HG03175 (cell line): Measurements from ENCODE around the gene POLR3E.
"Not testable (repeated sequence)": the region's sequence is repeated elsewhere in the genome, so short reads cannot be mapped to it uniquely, and the experiment has no call there.

Source experiments
- ATAC-seq: cut with Tn5 transposase; IDR thresholded peaks from one replicate; pipeline ENCODE4 v1.9.1; 2021; ENCODE audit warnings: mild to moderate bottlenecking, moderate library complexity; ENCODE audit not compliant: unreplicated experiment

Gene POLR3E

GRCh38 chr16:22360963-22361659, 63.9 kb downstream of the POLR3E start:
- ATAC-seq = no peak

- no peak for ATAC-seq
Observed at GRCh38 chr16:22364241-22364640, 67.0 kb downstream of the POLR3E start.

- ATAC-seq = no peak
Observed at GRCh38 chr16:22366371-22366770, 69.2 kb downstream of the POLR3E start.

DNA sequence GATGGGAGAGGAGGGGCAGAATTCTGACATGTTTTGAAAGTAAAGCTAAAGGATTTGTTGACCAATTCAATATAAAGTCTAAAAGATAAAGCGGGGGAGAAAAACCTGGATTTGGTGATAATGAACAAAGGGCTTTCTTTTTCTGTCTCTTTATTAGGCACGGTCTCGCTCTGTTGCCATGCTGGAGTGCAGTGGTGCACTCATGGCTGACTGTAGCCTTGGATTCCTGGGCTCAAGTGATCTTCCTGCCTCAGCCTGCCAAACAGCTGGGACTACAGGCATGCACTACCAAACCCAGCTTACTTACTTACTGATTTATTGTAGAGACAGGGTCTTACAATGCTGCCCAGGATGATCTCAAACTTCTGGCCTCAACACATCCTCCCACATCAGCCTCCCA, 69.7 kb downstream of the POLR3E start:
- ATAC-seq = no peak

DNA sequence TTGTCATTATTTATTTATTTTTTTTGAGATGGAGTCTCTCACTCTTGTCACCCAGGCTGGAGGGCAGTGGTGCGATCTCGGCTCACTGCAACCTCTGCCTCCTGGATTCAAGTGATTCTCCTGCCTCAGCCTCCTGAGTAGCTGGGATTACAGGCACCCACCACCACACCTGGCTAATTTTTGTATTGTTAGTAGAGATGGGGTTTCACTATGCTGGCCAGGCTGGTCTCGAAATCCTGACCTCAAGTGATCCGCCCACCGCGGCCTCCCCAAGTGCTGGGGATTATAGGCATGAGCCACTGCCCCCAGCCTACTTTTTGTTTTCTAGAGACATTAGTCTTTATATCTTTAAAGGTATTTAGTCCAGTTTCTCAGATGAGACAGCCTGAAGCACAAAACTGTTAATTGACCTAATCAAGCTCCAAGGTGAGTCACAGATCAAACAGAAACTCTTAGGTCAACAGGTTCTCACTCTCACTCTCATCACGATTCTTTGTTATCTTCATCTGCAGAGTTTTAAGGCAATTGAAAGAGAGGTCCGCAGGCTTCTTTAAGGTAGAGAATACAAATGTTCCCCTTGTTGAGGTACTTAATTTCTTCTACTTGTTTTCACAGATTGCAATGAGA, 71.1 kb downstream of the POLR3E start:
- not testable (repeated sequence) for ATAC-seq

DNA sequence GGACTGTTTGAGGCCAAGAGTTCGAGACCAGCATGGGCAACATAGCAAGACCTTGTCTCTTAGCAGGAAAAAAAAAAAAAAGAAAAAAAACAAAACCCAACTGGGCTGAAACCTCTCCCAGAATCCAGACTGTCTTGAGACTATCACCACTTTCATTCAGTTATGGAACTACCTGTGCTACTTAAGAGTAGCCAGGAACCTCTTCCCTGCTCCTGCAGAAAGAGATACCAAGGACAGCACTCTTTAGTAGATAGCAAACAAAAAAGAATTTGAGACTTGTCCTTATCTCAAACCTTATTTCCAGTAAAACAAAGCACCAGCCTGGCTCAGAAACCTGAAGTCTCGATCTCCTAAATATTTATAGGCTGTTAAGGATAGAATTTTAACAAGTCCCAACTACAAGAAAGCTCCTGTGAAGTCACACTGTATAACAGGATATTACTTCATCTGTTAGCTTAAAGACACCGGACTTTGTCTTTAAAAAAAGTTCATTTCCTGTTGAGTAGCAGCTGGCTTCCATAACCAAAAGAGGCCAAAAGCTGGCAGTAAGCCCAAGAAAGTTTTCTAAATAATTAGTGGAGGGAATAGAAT, 72.1 kb downstream of the POLR3E start:
- ATAC-seq = no peak

GRCh38 chr16:22370038-22370820, 73.0 kb downstream of the POLR3E start:
- ATAC-seq = no peak

- ATAC-seq = no peak
Observed at GRCh38 chr16:22372882-22373661, 75.9 kb downstream of the POLR3E start.

GRCh38 chr16:22373662-22374310, 76.6 kb downstream of the POLR3E start:
- ATAC-seq = peak; percentile 11

- peak; percentile 93 for ATAC-seq
Observed at GRCh38 chr16:22374311-22375116, 77.3 kb downstream of the POLR3E start, which contains the start of gene CDR2. Gene CDR2 (minus strand): TSS chr16:22374619. CDS start chr16:22374309, 310 bp downstream.

GRCh38 chr16:22375117-22375962, 78.1 kb downstream of the POLR3E start:
- no peak for ATAC-seq

DNA sequence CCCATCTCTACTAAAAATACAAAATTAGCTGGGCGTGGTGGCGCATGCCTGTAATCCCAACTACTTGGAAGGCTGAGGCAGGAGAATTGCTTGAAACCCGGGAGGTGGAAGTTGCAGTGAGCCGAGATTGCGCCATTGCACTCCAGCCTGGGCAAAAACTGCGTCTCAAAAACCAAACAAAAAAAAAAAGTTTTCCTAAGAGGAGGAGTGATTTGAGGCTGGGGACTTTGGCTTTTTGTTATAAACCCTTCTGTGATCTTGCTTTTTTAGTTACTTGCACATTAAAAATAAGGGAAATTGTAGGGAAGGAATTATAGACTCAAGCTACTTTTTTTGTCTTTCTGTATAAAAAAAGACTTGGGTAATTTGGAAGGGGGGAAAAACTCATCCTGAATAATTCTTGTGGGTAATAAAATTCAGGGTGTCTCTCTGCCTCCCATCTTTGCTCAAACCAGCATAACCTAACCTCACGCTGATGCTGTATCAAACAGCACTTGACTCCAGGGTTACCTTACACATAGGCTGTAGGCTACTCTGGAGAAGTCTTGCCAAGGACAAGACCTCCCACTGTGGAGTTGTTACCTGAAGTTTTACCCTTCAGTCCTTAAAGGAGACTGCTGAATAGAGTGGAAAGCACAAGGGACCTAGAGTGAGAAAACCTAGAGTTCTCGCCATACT, 78.9 kb downstream of the POLR3E start:
- no peak for ATAC-seq

- no peak for ATAC-seq
Observed at GRCh38 chr16:22379656-22380055, 82.4 kb downstream of the POLR3E start.

DNA sequence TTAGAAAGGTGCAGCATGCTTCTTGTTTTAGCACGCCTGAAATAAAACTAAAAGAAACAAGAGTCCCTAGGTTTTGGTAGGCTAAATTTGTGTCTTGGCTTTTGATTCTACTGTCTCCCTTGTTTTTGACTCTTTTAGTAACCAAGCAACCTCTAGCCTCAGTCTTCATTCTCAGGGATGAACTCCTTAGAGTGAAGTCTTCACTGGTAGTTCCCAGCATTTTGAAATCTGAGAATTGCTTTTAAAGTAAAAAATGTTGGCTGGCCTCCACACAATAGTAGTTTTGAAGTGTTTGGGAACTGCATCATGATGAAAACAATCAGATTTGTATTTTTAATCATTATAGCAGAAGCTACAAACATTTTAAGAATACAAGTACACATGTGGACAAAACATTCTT, 83.3 kb downstream of the POLR3E start:
- ATAC-seq = no peak

DNA sequence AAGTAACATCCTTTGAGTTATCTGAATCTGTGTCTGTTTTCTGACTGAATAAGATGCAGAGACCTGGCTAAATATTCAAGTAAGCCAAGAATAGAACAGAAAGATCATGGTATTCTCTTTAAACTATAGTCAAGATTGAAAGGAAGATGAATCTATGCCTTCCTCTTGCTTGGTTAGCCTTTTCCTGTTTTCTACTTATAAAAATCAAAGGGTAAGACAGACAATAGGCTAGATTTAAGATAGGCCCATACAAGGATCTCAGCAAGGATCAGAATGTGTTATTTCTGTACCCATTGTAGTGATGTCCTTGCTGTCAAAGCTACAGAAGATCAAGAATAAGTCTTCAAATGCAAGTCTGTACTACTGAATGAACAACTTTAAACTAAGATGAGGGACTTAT, 84.2 kb downstream of the POLR3E start:
- ATAC-seq = no peak

DNA sequence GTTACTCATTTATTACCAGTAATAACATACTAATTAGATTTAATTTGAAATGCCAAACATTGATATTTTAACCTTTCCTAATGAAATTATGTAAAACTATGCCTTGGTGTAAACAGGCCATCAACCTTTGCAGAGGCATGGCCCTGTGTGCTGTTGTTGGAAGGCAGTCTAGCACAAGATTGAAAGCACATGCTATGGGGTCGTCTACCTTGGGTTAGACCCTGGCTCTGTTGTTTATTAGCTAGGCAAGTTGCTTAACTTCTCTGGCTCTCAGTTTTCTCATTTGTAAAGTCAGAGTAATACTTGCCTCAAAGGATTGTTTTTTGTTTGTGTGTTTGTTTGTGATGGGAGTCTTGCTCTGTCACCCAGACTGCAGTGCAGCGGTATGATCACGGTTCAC, 86.6 kb downstream of the POLR3E start:
- ATAC-seq = no peak
